ENCODE results near the gene NBEA.

Gene NBEA

DNA sequence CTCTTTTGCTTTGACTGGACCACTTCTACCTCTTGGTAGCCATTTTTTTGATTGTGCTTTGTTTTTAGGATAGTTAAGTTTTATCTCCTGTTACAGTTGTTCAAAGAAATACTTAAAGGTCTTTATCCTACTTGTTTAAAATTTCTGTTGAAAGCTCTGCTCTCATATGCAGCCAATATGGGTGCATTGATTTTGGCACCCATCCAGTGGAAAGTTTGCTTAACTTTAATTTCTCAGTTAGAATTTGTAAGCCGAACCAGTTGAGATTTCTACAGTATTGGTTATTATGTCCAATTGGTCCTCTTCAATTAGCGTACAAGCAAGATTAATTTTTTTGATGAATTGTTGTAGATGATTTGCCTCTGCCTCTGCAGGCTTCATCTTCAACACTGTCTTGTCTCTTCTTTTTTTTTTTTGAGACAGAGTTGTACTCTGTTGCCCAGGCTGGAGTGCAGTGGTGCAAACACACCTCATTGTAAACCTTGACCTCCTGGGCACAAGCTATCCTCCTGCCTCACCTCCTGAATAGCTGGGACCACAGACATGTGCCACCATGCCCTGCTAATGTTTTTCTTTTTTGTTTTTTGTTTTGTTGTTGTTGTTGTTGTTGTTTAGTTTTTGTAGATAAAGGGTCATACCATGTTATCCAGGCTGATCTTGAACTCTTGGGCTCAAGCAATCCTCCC is 469.1 kb downstream of the NBEA start:
- H3K4me1 ChIP-seq (ENCODE audit: insufficient read depth, insufficient read length) = no peaks in the 10 kb centered on the region
- no peak overlapping the region for H3K9ac ChIP-seq (ENCODE audit: insufficient read length, low read depth)
- DNase-seq (ENCODE audit: low read depth, low spot score) = no peak
- no peaks in the 10 kb centered on the region for H3K36me3 ChIP-seq (ENCODE audit: insufficient read depth, insufficient read length, low read length)
- no peak for TF ChIP-seq ZNF274 (IDR thresholded peaks at IDR 0.05; ENCODE audit: low read depth, low read length)
- no peak for TF ChIP-seq SUZ12 (IDR thresholded peaks at IDR 0.05; ENCODE audit: extremely low read depth, insufficient read depth, insufficient read length)
- TF ChIP-seq YY1 (IDR thresholded peaks at IDR 0.05; ENCODE audit: insufficient read depth, insufficient read length) = no peak
- H3K4me3 ChIP-seq (ENCODE audit: insufficient read length, low read depth) = no peak overlapping the region
- H3K9me3 ChIP-seq (ENCODE audit: insufficient read depth, low read length) = no peaks in the 10 kb centered on the region
- no peaks in the 10 kb centered on the region for H3K27me3 ChIP-seq (ENCODE audit: insufficient read depth, insufficient read length)

DNA sequence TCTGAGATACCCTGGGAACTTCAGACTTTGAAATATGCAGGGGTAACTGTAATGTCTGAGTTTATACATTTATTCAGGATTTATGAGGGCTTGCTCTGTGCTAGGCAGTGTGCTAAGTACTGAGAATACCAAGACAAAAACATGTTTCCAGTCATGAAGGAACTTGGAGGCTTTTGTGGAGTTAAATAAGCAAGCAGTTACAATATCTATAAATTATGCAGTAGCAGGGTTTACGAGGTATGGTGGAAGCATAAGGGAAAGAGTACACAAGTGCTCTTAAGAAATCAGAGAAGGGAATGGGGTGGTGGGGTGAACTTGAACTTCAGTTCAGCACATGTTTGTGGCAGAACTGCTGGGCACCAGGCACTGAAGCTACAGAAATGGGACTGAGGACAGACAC is 506.4 kb downstream of the NBEA start:
- Histone ChIP-seq H3K9me3 (ENCODE audit: insufficient read depth, low read length) (no peaks in the 10 kb centered on the region), H3K4me1 (ENCODE audit: insufficient read depth, insufficient read length) (no peaks in the 10 kb centered on the region), H3K9ac (ENCODE audit: insufficient read length, low read depth) (no peak overlapping the region), H3K4me3 (ENCODE audit: insufficient read length, low read depth) (no peak overlapping the region), H3K36me3 (ENCODE audit: insufficient read depth, insufficient read length, low read length) (no peaks in the 10 kb centered on the region), H3K27me3 (ENCODE audit: insufficient read depth, insufficient read length) (no peaks in the 10 kb centered on the region)
- TF ChIP-seq ZNF274 (IDR thresholded peaks at IDR 0.05; ENCODE audit: low read depth, low read length) (no peak), SUZ12 (IDR thresholded peaks at IDR 0.05; ENCODE audit: extremely low read depth, insufficient read depth, insufficient read length) (no peak), YY1 (IDR thresholded peaks at IDR 0.05; ENCODE audit: insufficient read depth, insufficient read length) (no peak)
- DNase-seq (ENCODE audit: low read depth, low spot score) = no peak

DNA sequence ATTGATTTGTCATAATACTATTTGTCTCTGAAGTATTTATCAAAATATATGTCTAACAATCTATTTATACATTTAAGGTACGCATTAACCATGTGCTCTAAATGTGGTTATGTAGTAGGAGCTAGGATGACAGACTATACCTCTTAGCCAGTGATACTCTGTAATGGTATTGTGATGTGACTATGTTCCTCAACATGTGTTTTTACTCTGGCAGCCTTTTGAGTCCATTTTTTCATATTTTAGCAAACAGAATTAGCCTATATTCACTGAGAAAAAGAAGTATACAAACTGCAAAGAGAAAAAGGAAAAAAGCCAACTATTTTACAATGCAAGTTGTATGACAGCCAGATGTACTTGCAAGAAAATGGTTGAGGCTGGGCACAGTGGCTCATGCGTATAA is 507.8 kb downstream of the NBEA start:
- Histone ChIP-seq H3K27me3 (ENCODE audit: insufficient read depth, insufficient read length) (no peaks in the 10 kb centered on the region), H3K4me3 (ENCODE audit: insufficient read length, low read depth) (no peak overlapping the region), H3K4me1 (ENCODE audit: insufficient read depth, insufficient read length) (no peaks in the 10 kb centered on the region), H3K9ac (ENCODE audit: insufficient read length, low read depth) (no peak overlapping the region), H3K9me3 (ENCODE audit: insufficient read depth, low read length) (no peaks in the 10 kb centered on the region), H3K36me3 (ENCODE audit: insufficient read depth, insufficient read length, low read length) (no peaks in the 10 kb centered on the region)
- no peak for TF ChIP-seq YY1 (IDR thresholded peaks at IDR 0.05; ENCODE audit: insufficient read depth, insufficient read length)
- TF ChIP-seq SUZ12 (IDR thresholded peaks at IDR 0.05; ENCODE audit: extremely low read depth, insufficient read depth, insufficient read length) = no peak
- TF ChIP-seq ZNF274 (IDR thresholded peaks at IDR 0.05; ENCODE audit: low read depth, low read length) = no peak
- DNase-seq (ENCODE audit: low read depth, low spot score) = no peak

DNA sequence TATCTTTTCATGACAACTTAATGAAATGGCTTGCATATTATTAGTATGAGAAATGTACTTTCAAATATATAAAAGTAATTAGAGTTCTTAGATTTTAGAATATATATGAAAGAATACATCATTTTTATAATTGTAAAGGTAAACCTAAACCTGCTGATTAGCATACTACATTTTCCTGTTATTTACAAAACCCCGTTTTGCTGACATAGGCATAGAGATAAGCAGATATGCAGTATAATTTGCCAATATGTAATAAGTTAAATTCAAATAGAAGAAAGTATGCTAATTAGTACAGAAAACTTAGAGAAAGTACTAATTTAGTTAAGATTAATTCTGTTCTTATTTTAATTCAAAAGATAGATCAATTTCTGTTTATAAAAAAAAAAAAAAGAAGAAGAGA is 513.0 kb downstream of the NBEA start:
- no peak overlapping the region for H3K4me3 ChIP-seq (ENCODE audit: insufficient read length, low read depth)
- no peaks in the 10 kb centered on the region for H3K27me3 ChIP-seq (ENCODE audit: insufficient read depth, insufficient read length)
- H3K36me3 ChIP-seq (ENCODE audit: insufficient read depth, insufficient read length, low read length) = no peaks in the 10 kb centered on the region
- no peak overlapping the region for H3K9ac ChIP-seq (ENCODE audit: insufficient read length, low read depth)
- TF ChIP-seq YY1 (IDR thresholded peaks at IDR 0.05; ENCODE audit: insufficient read depth, insufficient read length) (no peak), SUZ12 (IDR thresholded peaks at IDR 0.05; ENCODE audit: extremely low read depth, insufficient read depth, insufficient read length) (no peak), ZNF274 (IDR thresholded peaks at IDR 0.05; ENCODE audit: low read depth, low read length) (no peak)
- no peaks in the 10 kb centered on the region for H3K9me3 ChIP-seq (ENCODE audit: insufficient read depth, low read length)
- DNase-seq (ENCODE audit: low read depth, low spot score) = no peak
- H3K4me1 ChIP-seq (ENCODE audit: insufficient read depth, insufficient read length) = no peaks in the 10 kb centered on the region

DNA sequence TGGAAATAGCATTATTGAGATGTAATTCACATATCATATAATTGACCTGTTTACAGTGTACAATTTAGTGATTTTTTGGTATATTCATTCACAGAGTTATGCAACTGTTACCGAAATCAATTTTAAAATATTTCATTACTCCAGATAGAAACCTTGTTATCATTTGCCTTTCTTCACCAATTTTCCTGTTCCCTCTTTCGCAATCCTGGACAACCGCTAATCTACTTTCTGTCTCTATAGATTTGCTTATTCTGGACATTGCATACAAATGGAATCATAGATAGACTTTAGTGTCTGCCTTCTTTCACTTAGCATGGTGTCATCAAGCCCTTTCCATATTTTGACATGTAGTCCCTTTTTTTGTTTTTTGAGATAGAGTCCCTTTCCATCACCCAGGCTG is 515.2 kb downstream of the NBEA start:
- Histone ChIP-seq H3K36me3 (ENCODE audit: insufficient read depth, insufficient read length, low read length) (no peaks in the 10 kb centered on the region), H3K9me3 (ENCODE audit: insufficient read depth, low read length) (no peaks in the 10 kb centered on the region), H3K4me1 (ENCODE audit: insufficient read depth, insufficient read length) (no peaks in the 10 kb centered on the region), H3K9ac (ENCODE audit: insufficient read length, low read depth) (no peak overlapping the region), H3K4me3 (ENCODE audit: insufficient read length, low read depth) (no peak overlapping the region), H3K27me3 (ENCODE audit: insufficient read depth, insufficient read length) (no peaks in the 10 kb centered on the region)
- no peak for DNase-seq (ENCODE audit: low read depth, low spot score)
- TF ChIP-seq YY1 (IDR thresholded peaks at IDR 0.05; ENCODE audit: insufficient read depth, insufficient read length) (no peak), SUZ12 (IDR thresholded peaks at IDR 0.05; ENCODE audit: extremely low read depth, insufficient read depth, insufficient read length) (no peak), ZNF274 (IDR thresholded peaks at IDR 0.05; ENCODE audit: low read depth, low read length) (no peak)

DNA sequence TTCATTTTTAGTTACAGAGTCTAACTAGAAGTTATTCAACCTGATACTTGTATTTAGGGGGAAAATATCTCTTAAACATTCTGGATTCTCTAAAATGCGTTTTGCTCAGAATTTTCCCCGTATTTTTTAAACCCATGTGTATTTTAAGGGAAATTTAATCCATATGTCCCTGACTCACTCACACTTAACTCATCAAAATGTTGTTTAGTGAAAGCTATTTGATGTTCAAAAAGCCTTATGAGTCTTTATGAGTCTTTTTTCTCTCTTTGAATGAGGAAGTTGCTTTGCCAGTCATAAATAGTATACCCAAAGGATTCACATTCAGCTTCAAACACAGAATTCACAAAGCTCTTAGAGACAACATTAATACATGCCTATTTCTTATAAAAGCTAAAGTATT is 518.0 kb downstream of the NBEA start:
- no peak for DNase-seq (ENCODE audit: low read depth, low spot score)
- no peaks in the 10 kb centered on the region for H3K36me3 ChIP-seq (ENCODE audit: insufficient read depth, insufficient read length, low read length)
- H3K9me3 ChIP-seq (ENCODE audit: insufficient read depth, low read length) = no peaks in the 10 kb centered on the region
- no peak overlapping the region for H3K9ac ChIP-seq (ENCODE audit: insufficient read length, low read depth)
- no peak for TF ChIP-seq YY1 (IDR thresholded peaks at IDR 0.05; ENCODE audit: insufficient read depth, insufficient read length)
- no peak for TF ChIP-seq SUZ12 (IDR thresholded peaks at IDR 0.05; ENCODE audit: extremely low read depth, insufficient read depth, insufficient read length)
- no peak for TF ChIP-seq ZNF274 (IDR thresholded peaks at IDR 0.05; ENCODE audit: low read depth, low read length)
- H3K27me3 ChIP-seq (ENCODE audit: insufficient read depth, insufficient read length) = no peaks in the 10 kb centered on the region
- no peaks in the 10 kb centered on the region for H3K4me1 ChIP-seq (ENCODE audit: insufficient read depth, insufficient read length)
- H3K4me3 ChIP-seq (ENCODE audit: insufficient read length, low read depth) = no peak overlapping the region

DNA sequence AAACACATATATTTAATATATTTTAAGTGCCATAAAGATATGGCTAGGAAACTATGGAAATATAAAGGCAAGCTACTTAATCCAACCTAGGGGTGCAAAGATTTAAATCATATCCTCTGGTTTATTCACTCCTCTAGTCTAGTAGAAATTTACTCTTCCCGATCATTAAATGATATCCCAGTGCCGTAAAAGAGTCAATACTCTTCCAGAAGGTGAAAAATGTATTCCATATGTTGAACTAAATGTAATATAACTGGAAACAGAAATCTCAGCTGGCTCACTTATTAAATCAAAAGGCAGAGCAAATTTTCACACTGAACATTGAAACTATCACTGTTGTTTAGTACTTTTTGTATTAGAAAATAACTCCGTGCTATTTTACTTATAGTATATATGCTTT is 523.3 kb downstream of the NBEA start:
- no peak for TF ChIP-seq ZNF274 (IDR thresholded peaks at IDR 0.05; ENCODE audit: low read depth, low read length)
- no peak for TF ChIP-seq YY1 (IDR thresholded peaks at IDR 0.05; ENCODE audit: insufficient read depth, insufficient read length)
- no peak for TF ChIP-seq SUZ12 (IDR thresholded peaks at IDR 0.05; ENCODE audit: extremely low read depth, insufficient read depth, insufficient read length)
- H3K9me3 ChIP-seq (ENCODE audit: insufficient read depth, low read length) = no peaks in the 10 kb centered on the region

More for the DNA sequence above, 523.3 kb downstream of the NBEA start:
- no peak overlapping the region for H3K9ac ChIP-seq (ENCODE audit: insufficient read length, low read depth)
- H3K4me1 ChIP-seq (ENCODE audit: insufficient read depth, insufficient read length) = no peaks in the 10 kb centered on the region
- H3K36me3 ChIP-seq (ENCODE audit: insufficient read depth, insufficient read length, low read length) = no peaks in the 10 kb centered on the region
- H3K27me3 ChIP-seq (ENCODE audit: insufficient read depth, insufficient read length) = peaks cover 9% of the 10 kb centered on the region
- DNase-seq (ENCODE audit: low read depth, low spot score) = no peak
- no peak overlapping the region for H3K4me3 ChIP-seq (ENCODE audit: insufficient read length, low read depth)

All from NT2/D1 (cell line).